IMR-90 (cell line): Measurements from ENCODE around the gene SF3B5. TPM values are rescaled to one million over a fixed set of nuclear protein-coding genes. Genes with fewer than 3 reads are reported as not detected.

ENCODE experiments used
- ATAC-seq: fragments of 200-7000 bp; cut with Tn5 transposase; 2 replicates; pipeline ENCODE4 v1.9.1; 2020; ENCODE audit warnings: low read depth, mild to moderate bottlenecking, moderate library complexity
- BruUV-seq: library from RNA; stranded (reverse); fragments of 400-500 nt; replicated peaks from 2 replicates; lab custom pipeline; 2021; lab: Mats Ljungman, UMichigan
- CTCF ChIA-PET: fragments of 300-600 bp; formaldehyde crosslinking; extraction: SDS; loops from one replicate; lab custom pipeline; 2021; ENCODE audit warnings: antibody characterized with exemption; lab: Yijun Ruan, JAX
- POLR2A ChIA-PET: fragments of 300-600 bp; sonication (Branson Sonifier 250); formaldehyde crosslinking; loops from one replicate; lab custom pipeline; 2022; ENCODE audit warnings: antibody characterized with exemption; ENCODE audit not compliant: unreplicated experiment; lab: Charles Lee
- DNase-seq: peaks from one replicate; pipeline ENCODE4 v3.0.0; 2013
- H2AFZ ChIP-seq: replicated peaks from 2 replicates; pipeline ENCODE3; 2013; ENCODE audit warnings: low read length, mild to moderate bottlenecking; ENCODE audit not compliant: poor library complexity
- H2AK5ac ChIP-seq: 2 replicates; pipeline ENCODE4 v1.6.1; 2013; ENCODE audit warnings: low read depth, low read length, inconsistent platforms
- H2AK9ac ChIP-seq: replicated peaks from 2 replicates; pipeline ENCODE3; 2013; ENCODE audit warnings: mild to moderate bottlenecking, low read depth, low read length, moderate library complexity; ENCODE audit not compliant: poor library complexity
- H2BK120ac ChIP-seq: 2 replicates; pipeline ENCODE4 v1.6.1; 2013; ENCODE audit warnings: low read depth, low read length, inconsistent platforms
- H2BK15ac ChIP-seq: 3 replicates; pipeline ENCODE4 v1.6.1; 2013; ENCODE audit warnings: low read depth, low read length, inconsistent platforms
- H2BK20ac ChIP-seq: 2 replicates; pipeline ENCODE4 v1.6.1; 2013; ENCODE audit warnings: low read depth, mild to moderate bottlenecking, inconsistent platforms, low read length, moderate library complexity
- H2BK5ac ChIP-seq: 2 replicates; pipeline ENCODE4 v1.6.1; 2013; ENCODE audit warnings: mild to moderate bottlenecking, low read depth, low read length, inconsistent platforms; ENCODE audit not compliant: poor library complexity, severe bottlenecking
- H3K14ac ChIP-seq: replicated peaks from 2 replicates; pipeline ENCODE4 v1.6.1; 2013; ENCODE audit warnings: low read depth, low read length, inconsistent platforms
- H3K18ac ChIP-seq: 2 replicates; pipeline ENCODE4 v1.6.1; 2013; ENCODE audit warnings: low read depth, low read length, control low read depth
- H3K23ac ChIP-seq: 2 replicates; pipeline ENCODE4 v1.6.1; 2013; ENCODE audit warnings: low read depth, low read length, inconsistent platforms
- H3K27ac ChIP-seq: 2 replicates; pipeline ENCODE4 v1.5.1; 2013; ENCODE audit warnings: mild to moderate bottlenecking, control low read depth, low read length; ENCODE audit not compliant: insufficient read depth
- H3K27me3 ChIP-seq: 2 replicates; pipeline ENCODE4 v1.6.1; 2013; ENCODE audit warnings: low read length; ENCODE audit not compliant: control insufficient read depth, insufficient read depth
- H3K36me3 ChIP-seq: 2 replicates; pipeline ENCODE4 v1.6.1; 2013; ENCODE audit warnings: low read length, mixed read lengths; ENCODE audit not compliant: control insufficient read depth, insufficient read depth
- H3K4ac ChIP-seq: 2 replicates; pipeline ENCODE4 v1.6.1; 2013; ENCODE audit warnings: low read depth, low read length, inconsistent platforms
- H3K4me1 ChIP-seq: 2 replicates; pipeline ENCODE4 v1.6.1; 2013; ENCODE audit warnings: low read length, mixed read lengths; ENCODE audit not compliant: control insufficient read depth, insufficient read depth
- H3K4me2 ChIP-seq: 2 replicates; pipeline ENCODE4 v1.6.1; 2013; ENCODE audit warnings: low read depth, mild to moderate bottlenecking, control low read depth, low read length, moderate library complexity
- H3K4me3 ChIP-seq: 2 replicates; pipeline ENCODE4 v1.5.1; 2013; ENCODE audit warnings: low read depth, mild to moderate bottlenecking, control low read depth, low read length, moderate library complexity; ENCODE audit not compliant: insufficient read depth
- H3K56ac ChIP-seq: 2 replicates; pipeline ENCODE4 v1.6.1; 2013; ENCODE audit warnings: low read length, inconsistent platforms; ENCODE audit not compliant: insufficient read depth; ENCODE audit errors: extremely low read depth
- H3K79me1 ChIP-seq, 2 experiments: 2 replicates each; pipeline ENCODE4 v1.6.1; 2013; ENCODE audit warnings: low read length in 2 of 2, inconsistent platforms in 1 of 2, low read depth in 1 of 2
- H3K9ac ChIP-seq: 2 replicates; pipeline ENCODE4 v1.6.1; 2013; ENCODE audit warnings: low read depth, low read length, control low read depth
- H3K9me1 ChIP-seq: 2 replicates; pipeline ENCODE4 v1.6.1; 2013; ENCODE audit warnings: low read length, inconsistent platforms; ENCODE audit not compliant: insufficient read depth
- H3K9me3 ChIP-seq: 2 replicates; pipeline ENCODE4 v1.6.1; 2013; ENCODE audit warnings: low read length; ENCODE audit not compliant: control insufficient read depth, insufficient read depth
- H4K20me1 ChIP-seq: 2 replicates; pipeline ENCODE4 v1.6.1; 2013; ENCODE audit warnings: low read length, inconsistent platforms; ENCODE audit not compliant: insufficient read depth
- H4K5ac ChIP-seq: 2 replicates; pipeline ENCODE4 v1.6.1; 2013; ENCODE audit warnings: mild to moderate bottlenecking, low read depth, low read length, control low read depth
- H4K8ac ChIP-seq, 2 experiments: 2 replicates each; pipeline ENCODE4 v1.6.1; 2013; ENCODE audit warnings: low read depth in 2 of 2, low read length in 2 of 2, control low read depth in 1 of 2, inconsistent platforms in 1 of 2
- H4K91ac ChIP-seq: 2 replicates; pipeline ENCODE4 v1.6.1; 2013; ENCODE audit warnings: low read depth, low read length, inconsistent platforms; ENCODE audit not compliant: insufficient read depth
- ELK1 ChIP-seq: fragments of 150-350 bp; IDR thresholded peaks from 2 replicates; pipeline ENCODE4 v1.6.1; 2016; ENCODE audit warnings: low read depth, mild to moderate bottlenecking, low read length, moderate library complexity, borderline replicate concordance
- FOS ChIP-seq: fragments of 150-350 bp; IDR thresholded peaks from 2 replicates; pipeline ENCODE4 v1.6.1; 2016; ENCODE audit warnings: low read depth, low read length
- MAFK ChIP-seq: IDR thresholded peaks from 2 replicates; pipeline ENCODE4 v1.6.1; 2012; ENCODE audit warnings: low read depth, low read length, improper control_type of control experiment
- MXI1 ChIP-seq: IDR thresholded peaks from 2 replicates; pipeline ENCODE4 v1.6.1; 2012; ENCODE audit warnings: low read depth, mild to moderate bottlenecking, low read length, moderate library complexity, borderline replicate concordance
- RFX5 ChIP-seq: IDR thresholded peaks from 2 replicates; pipeline ENCODE4 v1.8.0; 2012; ENCODE audit warnings: low read depth, mild to moderate bottlenecking, low read length, moderate library complexity
- WGBS, 2 experiments: methylation state at CpG; one replicate each; pipeline versions ENCODE4 v1.1.5 to v1.1.7; 2013; ENCODE audit warnings: missing lambda C conversion rate in 2 of 2; ENCODE audit not compliant: insufficient read length in 1 of 2; ENCODE audit errors: extremely low coverage in 2 of 2; 5-methylcytosine and 5-hydroxymethylcytosine counted together
- dilution Hi-C: fragments of 300-500 bp; cut with HindIII; formaldehyde crosslinking; loops from one replicate; pipeline ENCODE4 v1.14.3; 2018; ENCODE audit warnings: low sequenced_read_pairs; ENCODE audit not compliant: unreplicated experiment
- in situ Hi-C: fragments of 300-500 bp; cut with MboI; formaldehyde crosslinking; loops from 3 replicates; pipeline ENCODE4 v1.14.3; 2019; ENCODE audit warnings: low sequenced_read_pairs, inconsistent platforms, mixed read lengths
- intact Hi-C: fragments of 100-400 bp; cut with micrococcal nuclease; formaldehyde crosslinking; loops from 2 replicates; pipeline ENCODE4 v1.10.0; 2022
- polyA plus RNA-seq, 3 experiments: library from polyadenylated mRNA; depleted of rRNA; stranded (reverse); fragments of >200 nt; gene quantifications; 2 replicates each; pipeline ENCODE4 v1.2.3, GENCODE V29; 2012; ENCODE audit warnings: low replicate concordance in 1 of 3
- total RNA-seq: library from RNA; depleted of rRNA; stranded (reverse); fragments of >200 nt; gene quantifications from 2 replicates; pipeline ENCODE4 v1.2.3, GENCODE V29; 2012
- TF ChIP-seq, protein P1 (sequence below): conservative IDR thresholded peaks from 2 replicates; pipeline ENCODE4 v1.5.1; 2012; ENCODE audit warnings: mild to moderate bottlenecking, low read depth, low read length, improper control_type of control experiment

Gene SF3B5
- total and polyA plus RNA-seq, 2 of the 4 experiments (the other 2 are of a cell fraction), result 227 to 333 TPM

- no peak overlapping the region for H3K27ac ChIP-seq
- no peak overlapping the region for H2BK5ac ChIP-seq
- H3K4me3 ChIP-seq, result no peak overlapping the region
- no peak overlapping the region for H3K4ac ChIP-seq
- H2AK9ac ChIP-seq, result no peak overlapping the region
- in situ Hi-C loops, result no loop called here
- intact Hi-C loops, result no loop called here
- BruUV-seq, result no TSS peak
- H3K9me3 ChIP-seq, result no peaks in the 10 kb centered on the region
- H3K9me1 ChIP-seq, result no peaks in the 10 kb centered on the region
- no peak overlapping the region for H3K4me2 ChIP-seq
- H2BK15ac ChIP-seq, result no peak overlapping the region
- H3K18ac ChIP-seq, result no peak overlapping the region
- no peaks in the 10 kb centered on the region; the same call in 1 of the 2 replicates for H3K27me3 ChIP-seq
- DNase-seq (peak; percentile 21), ATAC-seq (no peak)
- no CpG with 5 or more reads among the region's 2 CpGs for WGBS, 2 experiments
- H4K8ac ChIP-seq, result no peak overlapping the region
- H2AK5ac ChIP-seq, result no peak overlapping the region
- no peak for TF ChIP-seq RFX5
- TF ChIP-seq FOS, result no peak
- TF ChIP-seq MXI1, result no peak
- TF ChIP-seq, protein P1, sequence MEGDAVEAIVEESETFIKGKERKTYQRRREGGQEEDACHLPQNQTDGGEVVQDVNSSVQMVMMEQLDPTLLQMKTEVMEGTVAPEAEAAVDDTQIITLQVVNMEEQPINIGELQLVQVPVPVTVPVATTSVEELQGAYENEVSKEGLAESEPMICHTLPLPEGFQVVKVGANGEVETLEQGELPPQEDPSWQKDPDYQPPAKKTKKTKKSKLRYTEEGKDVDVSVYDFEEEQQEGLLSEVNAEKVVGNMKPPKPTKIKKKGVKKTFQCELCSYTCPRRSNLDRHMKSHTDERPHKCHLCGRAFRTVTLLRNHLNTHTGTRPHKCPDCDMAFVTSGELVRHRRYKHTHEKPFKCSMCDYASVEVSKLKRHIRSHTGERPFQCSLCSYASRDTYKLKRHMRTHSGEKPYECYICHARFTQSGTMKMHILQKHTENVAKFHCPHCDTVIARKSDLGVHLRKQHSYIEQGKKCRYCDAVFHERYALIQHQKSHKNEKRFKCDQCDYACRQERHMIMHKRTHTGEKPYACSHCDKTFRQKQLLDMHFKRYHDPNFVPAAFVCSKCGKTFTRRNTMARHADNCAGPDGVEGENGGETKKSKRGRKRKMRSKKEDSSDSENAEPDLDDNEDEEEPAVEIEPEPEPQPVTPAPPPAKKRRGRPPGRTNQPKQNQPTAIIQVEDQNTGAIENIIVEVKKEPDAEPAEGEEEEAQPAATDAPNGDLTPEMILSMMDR, result no peak
- no peak for TF ChIP-seq MAFK
- no peak for TF ChIP-seq ELK1
- H3K4me1 ChIP-seq, result no peaks in the 10 kb centered on the region
- H2AFZ ChIP-seq, result no peak overlapping the region
- no peak overlapping the region for H3K14ac ChIP-seq
- POLR2A ChIA-PET, result no interaction called here
- H4K20me1 ChIP-seq, result no peaks in the 10 kb centered on the region
- no peak overlapping the region for H3K56ac ChIP-seq
- CTCF ChIA-PET, result interaction anchor here (0.7 kb wide), 1 partner anchor 8 kb away, joined by 4 read pairs; no protein-coding TSS in a partner anchor
- H4K5ac ChIP-seq, result no peak overlapping the region
- H4K91ac ChIP-seq, result no peak overlapping the region
- no peak overlapping the region for H3K23ac ChIP-seq
- H3K36me3 ChIP-seq, result no peaks in the 10 kb centered on the region
- H3K79me1 ChIP-seq, result no peaks in the 10 kb centered on the region
- H2BK20ac ChIP-seq, result no peak overlapping the region
- H2BK120ac ChIP-seq, result no peak overlapping the region
- no peak overlapping the region for H3K9ac ChIP-seq
- dilution Hi-C loops, result no loop called here
Measured at GRCh38 chr6:144134176-144134575, 38.8 kb upstream of the SF3B5 start.
